Calu3 (cell line): ENCODE measurements around the gene AKR7A3. TPM values are rescaled to one million over a fixed set of nuclear protein-coding genes. Genes with fewer than 3 reads are reported as not detected.

Experiments
- BruUV-seq: library from RNA; stranded (reverse); fragments of 400-500 nt; replicated peaks from 2 replicates; lab custom pipeline; 2021; lab: Mats Ljungman, UMichigan
- CTCF ChIA-PET: fragments of 300-600 bp; sonication (Branson Sonifier 250); formaldehyde crosslinking; loops from one replicate; lab custom pipeline; 2022; ENCODE audit warnings: antibody characterized with exemption; lab: Charles Lee
- DNase-seq: peaks from one replicate; pipeline ENCODE4 v3.0.0; 2022
- H3K27ac Mint-ChIP-seq: one replicate; pipeline ENCODE4 v1.8.0; 2022; ENCODE audit warnings: mixed read lengths; ENCODE audit not compliant: unreplicated experiment
- H3K27me3 Mint-ChIP-seq: one replicate; pipeline ENCODE4 v1.8.0; 2022; ENCODE audit warnings: mixed read lengths; ENCODE audit not compliant: unreplicated experiment
- H3K36me3 Mint-ChIP-seq: one replicate; pipeline ENCODE4 v1.8.0; 2022; ENCODE audit warnings: mild to moderate bottlenecking, moderate library complexity, mixed read lengths; ENCODE audit not compliant: insufficient read depth, unreplicated experiment
- H3K4me1 Mint-ChIP-seq: one replicate; pipeline ENCODE4 v1.8.0; 2022; ENCODE audit warnings: mild to moderate bottlenecking, low read depth, mixed read lengths; ENCODE audit not compliant: unreplicated experiment
- H3K4me3 Mint-ChIP-seq: one replicate; pipeline ENCODE4 v1.8.0; 2022; ENCODE audit warnings: mild to moderate bottlenecking, low read depth, moderate library complexity, mixed read lengths; ENCODE audit not compliant: unreplicated experiment
- H3K9me3 Mint-ChIP-seq: one replicate; pipeline ENCODE4 v1.8.0; 2022; ENCODE audit warnings: low read depth, mixed read lengths; ENCODE audit not compliant: unreplicated experiment
- intact Hi-C: fragments of 100-400 bp; cut with micrococcal nuclease; formaldehyde crosslinking; loops from one replicate; pipeline ENCODE4 v1.10.0; 2022; ENCODE audit not compliant: unreplicated experiment
- total RNA-seq: library from RNA; stranded (reverse); gene quantifications from 2 replicates; pipeline ENCODE4 v1.2.3, GENCODE V29; 2022
- TF ChIP-seq, protein P1 (sequence below): fragments of 200-600 bp; IDR thresholded peaks from one replicate; pipeline ENCODE4 v1.8.0; 2022; ENCODE audit warnings: antibody characterized with exemption; ENCODE audit not compliant: unreplicated experiment

Gene AKR7A3
- total RNA-seq, 1 experiment from 2014 or later, result 1.7 TPM

DNA sequence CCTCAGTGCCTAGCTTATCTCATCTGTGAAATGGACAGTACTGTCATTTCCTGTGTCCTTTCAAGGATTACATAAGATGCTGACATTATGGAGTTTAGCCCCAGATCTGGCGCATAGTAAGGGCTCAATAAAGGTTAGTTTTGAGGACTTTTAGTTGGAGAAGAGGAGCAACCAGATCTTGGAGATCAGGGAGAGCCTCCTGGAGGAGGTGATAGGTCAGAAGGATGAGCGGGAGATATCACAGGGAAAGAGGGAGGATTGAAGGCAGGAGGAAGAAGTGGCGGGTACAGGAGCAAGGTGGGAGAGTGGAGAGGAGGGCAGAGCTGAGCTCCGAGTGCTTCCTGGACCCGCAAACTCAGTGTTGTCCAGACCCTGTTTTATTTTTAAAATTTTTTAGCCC is 41.0 kb upstream of the AKR7A3 start:
- H3K4me1 Mint-ChIP-seq, result no peaks in the 10 kb centered on the region
- H3K36me3 Mint-ChIP-seq, result peaks cover 29% of the 10 kb centered on the region
- intact Hi-C loops, result no loop called here
- no peak for DNase-seq
- BruUV-seq, result no TSS peak
- CTCF ChIA-PET, result no interaction called here
- H3K4me3 Mint-ChIP-seq, result no peak overlapping the region
- TF ChIP-seq, protein P1, sequence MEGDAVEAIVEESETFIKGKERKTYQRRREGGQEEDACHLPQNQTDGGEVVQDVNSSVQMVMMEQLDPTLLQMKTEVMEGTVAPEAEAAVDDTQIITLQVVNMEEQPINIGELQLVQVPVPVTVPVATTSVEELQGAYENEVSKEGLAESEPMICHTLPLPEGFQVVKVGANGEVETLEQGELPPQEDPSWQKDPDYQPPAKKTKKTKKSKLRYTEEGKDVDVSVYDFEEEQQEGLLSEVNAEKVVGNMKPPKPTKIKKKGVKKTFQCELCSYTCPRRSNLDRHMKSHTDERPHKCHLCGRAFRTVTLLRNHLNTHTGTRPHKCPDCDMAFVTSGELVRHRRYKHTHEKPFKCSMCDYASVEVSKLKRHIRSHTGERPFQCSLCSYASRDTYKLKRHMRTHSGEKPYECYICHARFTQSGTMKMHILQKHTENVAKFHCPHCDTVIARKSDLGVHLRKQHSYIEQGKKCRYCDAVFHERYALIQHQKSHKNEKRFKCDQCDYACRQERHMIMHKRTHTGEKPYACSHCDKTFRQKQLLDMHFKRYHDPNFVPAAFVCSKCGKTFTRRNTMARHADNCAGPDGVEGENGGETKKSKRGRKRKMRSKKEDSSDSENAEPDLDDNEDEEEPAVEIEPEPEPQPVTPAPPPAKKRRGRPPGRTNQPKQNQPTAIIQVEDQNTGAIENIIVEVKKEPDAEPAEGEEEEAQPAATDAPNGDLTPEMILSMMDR, result no peak
- H3K27ac Mint-ChIP-seq, result peak overlapping the region; percentile 11
- no peaks in the 10 kb centered on the region for H3K9me3 Mint-ChIP-seq
- H3K27me3 Mint-ChIP-seq, result no peaks in the 10 kb centered on the region

DNA sequence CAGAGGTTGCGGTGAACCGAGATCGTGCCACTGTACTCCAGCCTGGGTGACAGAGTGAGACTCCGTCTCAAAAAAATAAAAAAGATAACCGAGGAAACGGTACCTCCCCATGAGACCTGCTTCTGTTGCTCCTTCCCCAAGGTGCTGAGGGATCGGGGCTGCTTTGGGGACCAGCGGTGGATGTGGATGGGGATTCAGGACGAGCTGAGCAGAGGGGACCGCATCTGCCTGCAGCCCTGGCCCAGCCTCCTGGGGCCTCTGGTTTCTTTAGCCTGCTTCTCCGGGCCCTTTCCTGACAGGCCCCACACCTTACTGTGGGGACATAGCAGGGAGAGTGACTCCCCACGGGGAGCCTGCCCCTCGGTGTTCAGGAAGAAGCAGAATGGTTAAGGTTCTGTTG is 40.6 kb upstream of the AKR7A3 start:
- DNase-seq, result no peak
- H3K4me1 Mint-ChIP-seq, result no peaks in the 10 kb centered on the region
- no peaks in the 10 kb centered on the region for H3K9me3 Mint-ChIP-seq
- intact Hi-C loops, result no loop called here
- CTCF ChIA-PET, result no interaction called here
- TF ChIP-seq, protein P1, result no peak
- no TSS peak for BruUV-seq
- H3K4me3 Mint-ChIP-seq, result no peak overlapping the region
- H3K36me3 Mint-ChIP-seq, result peaks cover 29% of the 10 kb centered on the region
- no peaks in the 10 kb centered on the region for H3K27me3 Mint-ChIP-seq
- peak overlapping the region; percentile 11 for H3K27ac Mint-ChIP-seq

DNA sequence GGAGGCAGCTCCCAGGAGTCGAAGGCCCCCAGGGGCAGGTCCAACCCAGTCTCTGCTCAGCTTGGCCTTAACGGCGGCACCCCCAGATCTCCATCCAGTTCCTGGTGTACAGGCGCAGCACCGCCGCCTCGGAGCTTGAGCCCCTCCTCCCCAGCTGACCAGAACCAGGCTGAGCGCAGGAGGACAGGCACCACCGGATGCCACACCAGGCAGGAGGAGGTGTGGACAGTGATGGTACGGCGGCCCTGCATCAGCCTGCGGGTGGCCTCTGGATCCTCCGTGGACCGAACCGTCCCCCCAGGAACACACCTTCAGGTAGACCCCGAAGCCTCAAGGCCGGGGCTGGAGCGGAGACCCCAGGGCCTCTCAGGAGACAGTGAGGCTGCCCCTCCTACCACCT is 39.9 kb upstream of the AKR7A3 start:
- H3K36me3 Mint-ChIP-seq, result peaks cover 29% of the 10 kb centered on the region
- no peak overlapping the region for H3K27ac Mint-ChIP-seq
- no TSS peak for BruUV-seq
- no peaks in the 10 kb centered on the region for H3K27me3 Mint-ChIP-seq
- H3K9me3 Mint-ChIP-seq, result no peaks in the 10 kb centered on the region
- intact Hi-C loops, result no loop called here
- TF ChIP-seq, protein P1, result no peak
- no peaks in the 10 kb centered on the region for H3K4me1 Mint-ChIP-seq
- CTCF ChIA-PET, result no interaction called here
- no peak for DNase-seq
- H3K4me3 Mint-ChIP-seq, result no peak overlapping the region

DNA sequence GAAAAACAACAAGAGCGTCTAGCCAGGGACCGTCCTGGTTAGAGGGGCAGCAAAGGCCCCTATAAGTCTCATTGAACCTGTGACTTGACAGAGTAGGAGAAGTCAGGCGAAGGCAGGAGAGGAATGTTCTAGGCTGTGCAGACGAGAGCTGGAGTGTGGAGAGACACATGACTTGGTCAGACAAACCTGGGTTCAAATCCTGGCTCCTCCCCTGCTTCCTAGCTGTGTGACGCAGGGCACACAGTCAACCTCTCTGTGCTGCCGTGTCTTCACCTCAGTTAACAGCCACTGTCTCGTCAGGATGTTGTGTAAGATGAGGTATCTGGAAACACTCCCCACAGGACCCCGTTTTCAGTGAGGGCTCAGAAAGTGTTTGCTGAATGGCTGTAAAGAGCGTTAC is 39.2 kb upstream of the AKR7A3 start:
- CTCF ChIA-PET, result no interaction called here
- DNase-seq, result no peak
- H3K27ac Mint-ChIP-seq, result no peak overlapping the region
- no TSS peak for BruUV-seq
- TF ChIP-seq, protein P1, result no peak
- H3K4me3 Mint-ChIP-seq, result no peak overlapping the region
- no peaks in the 10 kb centered on the region for H3K9me3 Mint-ChIP-seq
- intact Hi-C loops, result no loop called here
- no peaks in the 10 kb centered on the region for H3K27me3 Mint-ChIP-seq
- peaks cover 29% of the 10 kb centered on the region for H3K36me3 Mint-ChIP-seq
- H3K4me1 Mint-ChIP-seq, result no peaks in the 10 kb centered on the region
